Type B pancreatic cell (in vitro differentiated cells): ENCODE measurements around the gene MAP3K6. TPM values are rescaled to one million over a fixed set of nuclear protein-coding genes. Genes with fewer than 3 reads are reported as not detected.

Experiments used
- DNase-seq: peaks from one replicate; pipeline ENCODE4 v3.0.0; 2021; ENCODE audit warnings: mixed read lengths; ENCODE audit not compliant: unreplicated experiment; ENCODE audit errors: extremely low spot score
- H3K27ac Mint-ChIP-seq: 2 replicates; pipeline ENCODE4 v1.8.0; 2021; ENCODE audit warnings: mild to moderate bottlenecking, mixed read lengths
- H3K27me3 Mint-ChIP-seq: 2 replicates; pipeline ENCODE4 v1.8.0; 2021; ENCODE audit warnings: mixed read lengths
- H3K36me3 Mint-ChIP-seq: 2 replicates; pipeline ENCODE4 v1.8.0; 2021; ENCODE audit warnings: mixed read lengths
- H3K4me1 Mint-ChIP-seq: one replicate; pipeline ENCODE4 v1.8.0; 2021; ENCODE audit warnings: mixed read lengths; ENCODE audit not compliant: unreplicated experiment
- H3K4me3 Mint-ChIP-seq: 2 replicates; pipeline ENCODE4 v1.8.0; 2021; ENCODE audit warnings: mild to moderate bottlenecking, mixed read lengths
- H3K9me3 Mint-ChIP-seq: 2 replicates; pipeline ENCODE4 v1.8.0; 2021; ENCODE audit warnings: mixed read lengths
- long read RNA-seq: library from polyadenylated mRNA; unstranded; transcript quantifications from one replicate; pipeline ENCODE4 v2.0.0, GENCODE V29; 2020
- total RNA-seq: library from RNA; stranded (reverse); gene quantifications from 2 replicates; pipeline ENCODE4 v1.2.1, GENCODE V29; 2021; ENCODE audit warnings: low replicate concordance
- TF ChIP-seq, protein P1 (sequence below): fragments of 200-600 bp; sonication (generic); conservative IDR thresholded peaks from 2 replicates; pipeline ENCODE4 v1.5.0; 2021; ENCODE audit warnings: antibody characterized with exemption, mild to moderate bottlenecking

Gene MAP3K6, protein sequence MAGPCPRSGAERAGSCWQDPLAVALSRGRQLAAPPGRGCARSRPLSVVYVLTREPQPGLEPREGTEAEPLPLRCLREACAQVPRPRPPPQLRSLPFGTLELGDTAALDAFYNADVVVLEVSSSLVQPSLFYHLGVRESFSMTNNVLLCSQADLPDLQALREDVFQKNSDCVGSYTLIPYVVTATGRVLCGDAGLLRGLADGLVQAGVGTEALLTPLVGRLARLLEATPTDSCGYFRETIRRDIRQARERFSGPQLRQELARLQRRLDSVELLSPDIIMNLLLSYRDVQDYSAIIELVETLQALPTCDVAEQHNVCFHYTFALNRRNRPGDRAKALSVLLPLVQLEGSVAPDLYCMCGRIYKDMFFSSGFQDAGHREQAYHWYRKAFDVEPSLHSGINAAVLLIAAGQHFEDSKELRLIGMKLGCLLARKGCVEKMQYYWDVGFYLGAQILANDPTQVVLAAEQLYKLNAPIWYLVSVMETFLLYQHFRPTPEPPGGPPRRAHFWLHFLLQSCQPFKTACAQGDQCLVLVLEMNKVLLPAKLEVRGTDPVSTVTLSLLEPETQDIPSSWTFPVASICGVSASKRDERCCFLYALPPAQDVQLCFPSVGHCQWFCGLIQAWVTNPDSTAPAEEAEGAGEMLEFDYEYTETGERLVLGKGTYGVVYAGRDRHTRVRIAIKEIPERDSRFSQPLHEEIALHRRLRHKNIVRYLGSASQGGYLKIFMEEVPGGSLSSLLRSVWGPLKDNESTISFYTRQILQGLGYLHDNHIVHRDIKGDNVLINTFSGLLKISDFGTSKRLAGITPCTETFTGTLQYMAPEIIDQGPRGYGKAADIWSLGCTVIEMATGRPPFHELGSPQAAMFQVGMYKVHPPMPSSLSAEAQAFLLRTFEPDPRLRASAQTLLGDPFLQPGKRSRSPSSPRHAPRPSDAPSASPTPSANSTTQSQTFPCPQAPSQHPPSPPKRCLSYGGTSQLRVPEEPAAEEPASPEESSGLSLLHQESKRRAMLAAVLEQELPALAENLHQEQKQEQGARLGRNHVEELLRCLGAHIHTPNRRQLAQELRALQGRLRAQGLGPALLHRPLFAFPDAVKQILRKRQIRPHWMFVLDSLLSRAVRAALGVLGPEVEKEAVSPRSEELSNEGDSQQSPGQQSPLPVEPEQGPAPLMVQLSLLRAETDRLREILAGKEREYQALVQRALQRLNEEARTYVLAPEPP (N-terminal part only)
- total RNA-seq: 15.6 and 39.9 TPM in 2 replicates
- long read RNA-seq, partial matches to known transcripts: 3 of 3 reads
- long read RNA-seq, other reads (novel, unspliced or antisense): 0 of 3 reads

DNA sequence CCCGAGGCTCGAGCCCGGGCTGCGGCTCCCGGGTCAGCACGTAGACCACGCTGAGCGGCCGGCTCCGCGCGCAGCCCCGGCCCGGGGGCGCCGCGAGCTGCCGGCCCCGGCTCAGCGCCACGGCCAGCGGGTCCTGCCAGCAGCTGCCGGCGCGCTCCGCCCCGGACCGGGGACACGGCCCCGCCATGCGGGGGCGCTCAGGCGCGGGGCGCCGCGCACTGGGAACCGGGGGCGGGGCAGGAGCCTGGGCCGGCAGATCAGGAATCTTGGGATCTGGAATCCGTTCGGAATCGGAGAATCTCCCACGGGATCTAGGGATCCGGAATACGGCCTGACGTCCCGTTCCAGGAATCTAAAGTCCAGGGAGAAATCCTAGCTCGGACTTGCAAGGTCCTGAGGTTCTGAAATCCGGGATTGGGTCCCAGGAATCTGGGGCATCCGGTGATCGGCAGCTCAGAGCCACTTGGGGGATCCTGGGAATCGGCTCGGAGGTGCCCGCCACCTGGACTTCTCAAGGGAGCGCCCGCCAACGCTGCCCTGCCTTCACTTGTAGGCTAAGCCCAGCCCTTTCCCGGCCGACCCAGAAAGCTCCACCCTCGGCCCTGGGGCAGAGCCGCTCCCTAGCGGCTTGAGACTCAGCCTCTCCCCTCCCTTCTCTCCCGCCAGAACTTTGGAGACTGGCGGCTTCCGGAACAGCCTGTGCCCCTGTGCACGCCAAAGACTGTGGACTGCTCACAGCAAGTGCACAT lies at the start of gene MAP3K6:
TSS of gene MAP3K6 (minus strand) at position 551 of the 749 bp plus-strand sequence. CDS start at position 187, 364 bp downstream.
- no peak for DNase-seq
- H3K27me3 Mint-ChIP-seq: no peaks in the 10 kb centered on the region
- H3K27ac Mint-ChIP-seq: peak within 1 kb of the TSS; percentile 99

DNA sequence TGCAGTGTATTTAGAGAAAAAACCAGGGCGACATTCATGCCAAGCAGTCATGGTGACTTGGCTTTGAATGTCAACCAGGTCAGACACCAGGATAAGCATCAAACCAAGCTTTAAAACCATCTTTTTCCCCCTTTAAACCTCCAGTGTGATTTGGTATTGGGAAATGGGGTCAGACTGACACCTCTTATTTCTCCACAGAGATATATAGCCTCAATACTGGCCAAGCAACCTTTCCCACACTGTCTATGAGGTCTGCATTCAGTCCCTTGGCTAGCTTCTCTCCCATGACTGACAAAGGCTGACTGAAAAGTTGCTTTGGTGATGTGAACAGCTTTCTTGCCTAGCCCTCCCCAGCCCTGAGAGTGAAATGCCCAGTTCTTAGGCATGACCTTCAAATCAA lies 47.3 kb upstream of the MAP3K6 start:
- no peak overlapping the region for H3K4me3 Mint-ChIP-seq
- no peaks in the 10 kb centered on the region for H3K27me3 Mint-ChIP-seq
- TF ChIP-seq, protein P1, sequence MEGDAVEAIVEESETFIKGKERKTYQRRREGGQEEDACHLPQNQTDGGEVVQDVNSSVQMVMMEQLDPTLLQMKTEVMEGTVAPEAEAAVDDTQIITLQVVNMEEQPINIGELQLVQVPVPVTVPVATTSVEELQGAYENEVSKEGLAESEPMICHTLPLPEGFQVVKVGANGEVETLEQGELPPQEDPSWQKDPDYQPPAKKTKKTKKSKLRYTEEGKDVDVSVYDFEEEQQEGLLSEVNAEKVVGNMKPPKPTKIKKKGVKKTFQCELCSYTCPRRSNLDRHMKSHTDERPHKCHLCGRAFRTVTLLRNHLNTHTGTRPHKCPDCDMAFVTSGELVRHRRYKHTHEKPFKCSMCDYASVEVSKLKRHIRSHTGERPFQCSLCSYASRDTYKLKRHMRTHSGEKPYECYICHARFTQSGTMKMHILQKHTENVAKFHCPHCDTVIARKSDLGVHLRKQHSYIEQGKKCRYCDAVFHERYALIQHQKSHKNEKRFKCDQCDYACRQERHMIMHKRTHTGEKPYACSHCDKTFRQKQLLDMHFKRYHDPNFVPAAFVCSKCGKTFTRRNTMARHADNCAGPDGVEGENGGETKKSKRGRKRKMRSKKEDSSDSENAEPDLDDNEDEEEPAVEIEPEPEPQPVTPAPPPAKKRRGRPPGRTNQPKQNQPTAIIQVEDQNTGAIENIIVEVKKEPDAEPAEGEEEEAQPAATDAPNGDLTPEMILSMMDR: no peak
- H3K36me3 Mint-ChIP-seq: peaks cover 41% of the 10 kb centered on the region
- H3K9me3 Mint-ChIP-seq: no peaks in the 10 kb centered on the region
- DNase-seq: no peak
- H3K4me1 Mint-ChIP-seq: peaks cover 22% of the 10 kb centered on the region
- no peak overlapping the region for H3K27ac Mint-ChIP-seq

More for the DNA sequence above, at the start of gene MAP3K6:
- H3K4me3 Mint-ChIP-seq: peak within 1 kb of the TSS; percentile 95
- TF ChIP-seq, protein P1: peak; percentile 56
- H3K36me3 Mint-ChIP-seq: no peaks in the 10 kb centered on the region
- H3K4me1 Mint-ChIP-seq: peaks cover 28% of the 10 kb centered on the region
- H3K9me3 Mint-ChIP-seq: no peaks in the 10 kb centered on the region

DNA sequence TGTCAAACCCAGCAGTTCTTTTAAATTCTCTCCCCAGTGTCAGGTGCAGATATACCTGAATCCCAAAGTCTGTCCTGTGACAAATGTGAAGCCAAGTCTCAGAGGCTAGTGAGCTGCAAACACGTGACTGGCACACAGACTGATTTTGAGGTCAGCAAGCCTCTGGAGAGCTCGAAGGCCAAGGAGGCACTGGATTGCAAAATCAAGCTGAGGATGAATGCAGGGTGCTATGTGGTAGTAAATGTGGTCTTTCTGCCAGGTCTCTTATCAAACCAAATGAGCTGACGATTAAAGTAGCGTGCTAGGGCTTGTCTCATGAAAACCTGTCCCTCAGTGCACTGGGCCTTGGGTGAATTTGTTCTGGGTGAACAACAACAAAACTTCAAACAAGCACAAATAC lies 46.2 kb upstream of the MAP3K6 start:
- H3K27ac Mint-ChIP-seq: no peak overlapping the region
- no peaks in the 10 kb centered on the region for H3K9me3 Mint-ChIP-seq
- H3K4me3 Mint-ChIP-seq: no peak overlapping the region
- peaks cover 47% of the 10 kb centered on the region for H3K36me3 Mint-ChIP-seq
- H3K4me1 Mint-ChIP-seq: peaks cover 11% of the 10 kb centered on the region
- no peaks in the 10 kb centered on the region for H3K27me3 Mint-ChIP-seq
- TF ChIP-seq, protein P1: no peak
- no peak for DNase-seq

DNA sequence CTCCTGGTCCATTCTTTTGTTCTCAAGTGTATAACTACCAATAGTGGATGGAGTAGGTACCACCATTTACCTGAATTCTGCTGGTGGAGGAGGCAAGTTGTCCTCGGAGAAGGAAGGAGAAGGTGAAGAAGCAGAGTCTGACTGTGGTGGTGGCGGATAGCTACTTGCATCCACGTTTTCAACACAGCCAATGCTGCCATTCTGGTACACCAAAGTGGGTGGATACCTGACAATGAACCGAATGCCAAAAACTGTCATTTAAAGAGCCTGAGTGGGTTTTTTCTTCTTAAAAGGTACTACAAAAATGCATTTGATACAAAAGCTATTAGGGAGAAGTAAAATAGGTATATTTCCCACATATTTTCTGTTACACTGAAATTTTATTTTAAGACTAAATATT lies 45.7 kb upstream of the MAP3K6 start:
- H3K36me3 Mint-ChIP-seq: peaks cover 48% of the 10 kb centered on the region
- H3K27ac Mint-ChIP-seq: no peak overlapping the region
- TF ChIP-seq, protein P1: no peak
- DNase-seq: no peak
- peaks cover 10% of the 10 kb centered on the region for H3K4me1 Mint-ChIP-seq
- H3K27me3 Mint-ChIP-seq: no peaks in the 10 kb centered on the region
- no peaks in the 10 kb centered on the region for H3K9me3 Mint-ChIP-seq
- no peak overlapping the region for H3K4me3 Mint-ChIP-seq
